SK-N-MC (cell line): ENCODE results near the gene CHST12.

Source experiments
- EZH2 ChIP-seq: fragments of 200-600 bp; sonication (generic); IDR thresholded peaks from one replicate; pipeline ENCODE4 v1.6.1; 2017; ENCODE audit warnings: antibody characterized with exemption
- FOXP2 ChIP-seq: optimal IDR thresholded peaks from 2 replicates; pipeline ENCODE3; 2011; ENCODE audit warnings: mild to moderate bottlenecking, moderate library complexity; ENCODE audit not compliant: insufficient read depth; ENCODE audit errors: extremely low read length, control extremely low read depth
- POLR2AphosphoS5 ChIP-seq: IDR thresholded peaks from 2 replicates; pipeline ENCODE4 v1.6.1; 2012; ENCODE audit warnings: mild to moderate bottlenecking, low read depth, low read length, borderline replicate concordance

DNA sequence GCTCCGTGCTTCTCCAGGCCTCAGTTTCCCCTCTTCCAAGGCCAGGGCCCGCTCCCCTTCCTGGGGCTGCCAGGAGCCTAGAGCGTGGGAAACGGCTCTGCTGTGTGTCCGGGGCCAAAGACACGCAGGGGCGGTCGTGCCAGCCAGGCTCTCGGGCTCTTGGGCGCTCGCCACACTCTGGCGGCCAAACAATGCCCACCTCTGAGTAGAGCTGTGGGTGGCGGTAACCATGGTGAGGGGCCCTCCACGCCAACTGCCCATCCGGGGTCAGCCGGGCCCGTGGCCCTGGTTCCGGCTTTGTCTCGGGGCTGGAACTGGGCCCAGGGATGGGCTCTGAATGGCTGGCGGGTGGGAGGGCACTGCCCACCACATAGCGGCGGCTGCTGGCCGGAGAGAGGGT is 56.8 kb downstream of the CHST12 start:
- TF ChIP-seq POLR2AphosphoS5, result no peak
- no peak for TF ChIP-seq EZH2
- TF ChIP-seq FOXP2, result no peak
